ENCODE measurements around the gene RGS3. TPM values are rescaled to one million over a fixed set of nuclear protein-coding genes. Genes with fewer than 3 reads are reported as not detected.

RGS3 gene
- total RNA-seq, 1 donor from 2014 or later = 92.5 TPM

DNA sequence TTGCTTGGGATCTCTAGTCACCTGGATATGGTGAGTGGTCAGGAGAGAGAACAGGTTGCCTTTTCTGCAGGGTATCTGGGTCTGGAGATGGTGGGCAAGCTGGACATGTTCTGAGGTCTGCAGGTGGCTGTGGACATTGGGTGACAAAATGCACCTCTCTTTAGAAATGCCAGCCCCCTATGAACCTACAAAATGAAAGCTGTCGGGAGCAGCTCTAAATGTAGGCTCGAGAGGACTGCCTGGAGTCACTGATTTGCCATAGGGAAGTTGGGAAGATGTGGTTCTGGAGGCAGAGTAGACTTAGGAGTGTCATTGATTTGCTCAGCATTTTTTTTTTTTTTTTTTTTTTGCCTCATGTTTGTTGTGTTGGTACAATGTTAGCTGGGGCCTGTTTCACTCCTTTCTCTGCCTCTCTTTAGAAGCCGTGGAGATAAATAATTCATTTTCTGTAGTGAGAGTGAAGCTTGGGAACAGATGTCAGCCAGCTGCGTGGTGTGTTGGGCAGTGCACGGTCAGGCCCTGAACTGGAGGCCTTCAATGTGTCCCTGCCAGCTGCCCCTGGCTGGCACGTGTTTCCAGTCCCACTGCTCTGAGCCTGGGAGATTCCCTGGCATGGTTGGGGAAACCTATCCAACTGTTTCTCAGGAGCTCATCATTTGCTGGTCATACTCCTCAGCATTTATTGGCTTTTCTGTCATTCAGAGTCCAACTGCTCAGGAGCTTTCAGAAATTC lies 5.4 kb downstream of the RGS3 start:
- Mint-ChIP-seq H3K27me3 (ENCODE audit: low read depth, unreplicated experiment) (peaks cover 28% of the 10 kb centered on the region), H3K9me3 (ENCODE audit: unreplicated experiment) (no peaks in the 10 kb centered on the region), H3K27ac (ENCODE audit: unreplicated experiment) (no peak overlapping the region), H3K4me1 (ENCODE audit: low read depth, unreplicated experiment) (peaks cover 3% of the 10 kb centered on the region), H3K4me3 (ENCODE audit: unreplicated experiment) (no peak overlapping the region), H3K36me3 (ENCODE audit: low read depth, unreplicated experiment) (no peaks in the 10 kb centered on the region)
- Histone ChIP-seq H3K9me3 (ENCODE audit: insufficient read depth, low read depth, low read length) (no peaks in the 10 kb centered on the region), H3K4me2 (ENCODE audit: low read length) (no peak overlapping the region), H3K4me1 (ENCODE audit: insufficient read depth, low read length) (peaks cover 2% of the 10 kb centered on the region), H3K36me3 (ENCODE audit: insufficient read depth, low read length) (no peaks in the 10 kb centered on the region), H4K20me1 (ENCODE audit: insufficient read depth, low read length) (no peaks in the 10 kb centered on the region), H3K27ac (ENCODE audit: low read depth, low read length) (no peak overlapping the region), H3K27me3 (ENCODE audit: insufficient read depth, low read length) (peaks cover 10% of the 10 kb centered on the region), H2AFZ (ENCODE audit: low read depth, low read length) (no peak overlapping the region), H3K9ac (ENCODE audit: low read length) (no peak overlapping the region), H3K79me2 (ENCODE audit: insufficient read depth, low read length) (no peaks in the 10 kb centered on the region), H3K4me3 (ENCODE audit: insufficient read depth, low read depth, low read length) (no peak overlapping the region)
- no peak for FAIRE-seq
- no peak for DNase-seq (ENCODE audit: low read depth)
- TF ChIP-seq EZH2 (IDR thresholded peaks at IDR 0.05; ENCODE audit: insufficient read depth, low read length) (no peak), CTCF (IDR thresholded peaks at IDR 0.05; ENCODE audit: insufficient read depth, low read depth, low read length) (no peak)

DNA sequence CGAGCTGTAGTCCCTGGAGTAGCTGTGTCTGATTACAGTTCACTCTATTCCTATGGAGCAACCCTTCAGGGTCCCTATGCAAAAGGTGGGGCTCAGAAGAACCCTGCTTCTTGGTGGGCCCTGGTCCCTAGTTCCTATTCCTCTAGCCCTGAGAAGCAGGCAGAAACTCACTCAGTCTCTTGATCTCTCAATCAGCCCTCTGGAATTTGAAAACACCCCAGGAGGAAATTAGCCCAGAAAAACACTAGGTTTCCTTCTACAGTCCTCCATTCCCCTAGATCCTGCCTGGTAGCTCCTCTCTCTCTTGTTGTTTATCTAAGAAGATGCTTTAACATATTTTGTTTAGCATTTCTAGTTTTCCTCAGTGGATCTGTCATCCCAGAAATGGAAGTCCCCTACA lies 7.6 kb downstream of the RGS3 start:
- Histone ChIP-seq H3K9me3 (ENCODE audit: insufficient read depth, low read depth, low read length) (no peaks in the 10 kb centered on the region), H3K4me3 (ENCODE audit: insufficient read depth, low read depth, low read length) (no peak overlapping the region), H3K4me1 (ENCODE audit: insufficient read depth, low read length) (no peaks in the 10 kb centered on the region), H3K27me3 (ENCODE audit: insufficient read depth, low read length) (no peaks in the 10 kb centered on the region), H3K27ac (ENCODE audit: low read depth, low read length) (no peak overlapping the region), H4K20me1 (ENCODE audit: insufficient read depth, low read length) (no peaks in the 10 kb centered on the region), H3K36me3 (ENCODE audit: insufficient read depth, low read length) (no peaks in the 10 kb centered on the region), H2AFZ (ENCODE audit: low read depth, low read length) (no peak overlapping the region), H3K79me2 (ENCODE audit: insufficient read depth, low read length) (no peaks in the 10 kb centered on the region), H3K4me2 (ENCODE audit: low read length) (no peak overlapping the region), H3K9ac (ENCODE audit: low read length) (no peak overlapping the region)
- no peaks in the 10 kb centered on the region for H3K36me3 Mint-ChIP-seq (ENCODE audit: low read depth, unreplicated experiment)
- DNase-seq (ENCODE audit: low read depth) (no peak), FAIRE-seq (no peak)
- H3K27me3 Mint-ChIP-seq (ENCODE audit: low read depth, unreplicated experiment) = peaks cover 17% of the 10 kb centered on the region
- H3K9me3 Mint-ChIP-seq (ENCODE audit: unreplicated experiment) = no peaks in the 10 kb centered on the region
- H3K4me1 Mint-ChIP-seq (ENCODE audit: low read depth, unreplicated experiment) = peaks cover 3% of the 10 kb centered on the region
- H3K4me3 Mint-ChIP-seq (ENCODE audit: unreplicated experiment) = no peak overlapping the region
- TF ChIP-seq CTCF (IDR thresholded peaks at IDR 0.05; ENCODE audit: insufficient read depth, low read depth, low read length) = no peak
- H3K27ac Mint-ChIP-seq (ENCODE audit: unreplicated experiment) = no peak overlapping the region

DNA sequence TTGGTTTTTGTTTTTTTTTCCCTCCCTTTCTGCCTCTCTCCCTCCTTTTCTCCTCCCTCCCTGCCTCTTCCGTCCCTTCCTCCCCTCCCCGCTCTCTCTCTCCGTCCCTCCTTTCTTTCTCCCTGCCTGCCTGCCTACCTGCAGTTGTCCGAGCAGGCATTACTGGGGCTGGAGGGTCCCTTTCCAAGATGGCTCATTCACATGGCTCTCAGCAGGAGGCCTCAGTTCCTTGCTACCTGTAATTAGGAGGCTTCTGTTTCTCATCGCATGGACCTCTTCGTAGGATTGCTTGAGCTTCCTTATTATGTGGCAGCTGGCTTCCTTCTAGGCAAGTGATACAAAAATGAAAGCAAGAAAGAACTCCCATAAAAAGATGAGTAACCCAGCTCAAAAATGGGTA lies 8.0 kb downstream of the RGS3 start:
- Mint-ChIP-seq H3K4me3 (ENCODE audit: unreplicated experiment) (no peak overlapping the region), H3K27me3 (ENCODE audit: low read depth, unreplicated experiment) (peaks cover 17% of the 10 kb centered on the region), H3K27ac (ENCODE audit: unreplicated experiment) (no peak overlapping the region), H3K9me3 (ENCODE audit: unreplicated experiment) (no peaks in the 10 kb centered on the region), H3K36me3 (ENCODE audit: low read depth, unreplicated experiment) (no peaks in the 10 kb centered on the region), H3K4me1 (ENCODE audit: low read depth, unreplicated experiment) (peaks cover 3% of the 10 kb centered on the region)
- Histone ChIP-seq H2AFZ (ENCODE audit: low read depth, low read length) (no peak overlapping the region), H3K79me2 (ENCODE audit: insufficient read depth, low read length) (no peaks in the 10 kb centered on the region), H3K4me1 (ENCODE audit: insufficient read depth, low read length) (no peaks in the 10 kb centered on the region), H3K4me2 (ENCODE audit: low read length) (no peak overlapping the region), H3K36me3 (ENCODE audit: insufficient read depth, low read length) (no peaks in the 10 kb centered on the region), H3K27me3 (ENCODE audit: insufficient read depth, low read length) (no peaks in the 10 kb centered on the region), H3K27ac (ENCODE audit: low read depth, low read length) (no peak overlapping the region), H3K9me3 (ENCODE audit: insufficient read depth, low read depth, low read length) (no peaks in the 10 kb centered on the region), H3K4me3 (ENCODE audit: insufficient read depth, low read depth, low read length) (no peak overlapping the region), H4K20me1 (ENCODE audit: insufficient read depth, low read length) (no peaks in the 10 kb centered on the region), H3K9ac (ENCODE audit: low read length) (no peak overlapping the region)
- no peak for DNase-seq (ENCODE audit: low read depth)
- no peak for FAIRE-seq
- no peak for TF ChIP-seq CTCF (IDR thresholded peaks at IDR 0.05; ENCODE audit: insufficient read depth, low read depth, low read length)
- TF ChIP-seq EZH2 (IDR thresholded peaks at IDR 0.05; ENCODE audit: insufficient read depth, low read length) = no peak

Data from astrocyte (in vitro differentiated cells and primary cell).